AG09309 (cell line): Measurements from ENCODE around the gene DHRSX.

Experiments used
- DNase-seq: peaks from one replicate; pipeline ENCODE4 v3.0.0-alpha.2; 2010; ENCODE audit warnings: low read depth
- H3K4me3 ChIP-seq: 2 replicates; pipeline ENCODE4 v1.5.1; 2011; ENCODE audit warnings: mild to moderate bottlenecking, low read depth, low read length, moderate library complexity; ENCODE audit not compliant: control insufficient read depth
- TF ChIP-seq, protein P1 (sequence below): IDR thresholded peaks from 2 replicates; pipeline ENCODE4 v1.5.1; 2011; ENCODE audit warnings: mild to moderate bottlenecking, low read depth, low read length, inconsistent platforms; ENCODE audit not compliant: insufficient read depth, control insufficient read depth; ENCODE audit errors: missing control alignments

The DHRSX gene

DNA sequence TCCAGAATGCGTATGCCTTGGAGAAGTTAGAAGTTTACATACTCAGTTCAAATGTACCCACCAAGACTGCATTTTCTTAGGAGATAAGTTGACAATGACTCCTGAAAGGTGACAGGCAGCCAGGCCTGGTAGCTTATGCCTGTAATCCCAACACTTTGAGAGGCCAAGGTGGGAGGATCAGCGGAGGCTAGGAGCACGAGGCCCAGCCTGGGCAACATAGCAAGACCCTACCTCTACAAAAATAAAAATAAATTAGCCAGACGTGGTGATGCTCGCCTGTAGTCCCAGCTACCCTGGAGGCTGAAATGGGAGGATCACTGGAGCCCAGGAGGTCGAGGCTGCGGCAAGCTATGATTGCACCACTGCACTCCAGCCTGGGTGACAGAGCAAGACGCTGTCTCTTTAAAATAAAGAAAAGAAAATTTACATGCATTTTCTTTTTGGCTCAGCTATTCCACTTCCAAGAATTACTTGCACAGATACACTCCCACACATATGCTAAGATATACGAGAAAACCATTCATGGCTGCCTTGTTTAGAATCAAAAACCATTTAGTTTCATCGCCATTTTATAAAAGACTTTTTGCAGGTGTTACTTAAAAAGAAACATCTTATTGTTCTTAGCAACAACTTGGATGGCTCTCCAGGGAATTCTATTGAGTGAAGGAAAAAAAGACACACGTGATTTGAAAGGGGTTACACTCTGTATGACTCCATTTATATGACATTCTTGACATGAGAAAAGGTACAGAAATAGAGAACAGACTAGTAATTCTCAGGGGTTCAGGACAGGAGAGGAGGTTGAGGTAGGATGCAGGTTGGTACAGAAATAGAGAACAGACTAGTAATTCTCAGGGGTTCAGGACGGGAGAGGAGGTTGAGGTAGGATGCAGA, 66.3 kb downstream of the DHRSX start:
- TF ChIP-seq, protein P1, sequence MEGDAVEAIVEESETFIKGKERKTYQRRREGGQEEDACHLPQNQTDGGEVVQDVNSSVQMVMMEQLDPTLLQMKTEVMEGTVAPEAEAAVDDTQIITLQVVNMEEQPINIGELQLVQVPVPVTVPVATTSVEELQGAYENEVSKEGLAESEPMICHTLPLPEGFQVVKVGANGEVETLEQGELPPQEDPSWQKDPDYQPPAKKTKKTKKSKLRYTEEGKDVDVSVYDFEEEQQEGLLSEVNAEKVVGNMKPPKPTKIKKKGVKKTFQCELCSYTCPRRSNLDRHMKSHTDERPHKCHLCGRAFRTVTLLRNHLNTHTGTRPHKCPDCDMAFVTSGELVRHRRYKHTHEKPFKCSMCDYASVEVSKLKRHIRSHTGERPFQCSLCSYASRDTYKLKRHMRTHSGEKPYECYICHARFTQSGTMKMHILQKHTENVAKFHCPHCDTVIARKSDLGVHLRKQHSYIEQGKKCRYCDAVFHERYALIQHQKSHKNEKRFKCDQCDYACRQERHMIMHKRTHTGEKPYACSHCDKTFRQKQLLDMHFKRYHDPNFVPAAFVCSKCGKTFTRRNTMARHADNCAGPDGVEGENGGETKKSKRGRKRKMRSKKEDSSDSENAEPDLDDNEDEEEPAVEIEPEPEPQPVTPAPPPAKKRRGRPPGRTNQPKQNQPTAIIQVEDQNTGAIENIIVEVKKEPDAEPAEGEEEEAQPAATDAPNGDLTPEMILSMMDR, result no peak
- DNase-seq, result no peak
- no peak overlapping the region for H3K4me3 ChIP-seq

DNA sequence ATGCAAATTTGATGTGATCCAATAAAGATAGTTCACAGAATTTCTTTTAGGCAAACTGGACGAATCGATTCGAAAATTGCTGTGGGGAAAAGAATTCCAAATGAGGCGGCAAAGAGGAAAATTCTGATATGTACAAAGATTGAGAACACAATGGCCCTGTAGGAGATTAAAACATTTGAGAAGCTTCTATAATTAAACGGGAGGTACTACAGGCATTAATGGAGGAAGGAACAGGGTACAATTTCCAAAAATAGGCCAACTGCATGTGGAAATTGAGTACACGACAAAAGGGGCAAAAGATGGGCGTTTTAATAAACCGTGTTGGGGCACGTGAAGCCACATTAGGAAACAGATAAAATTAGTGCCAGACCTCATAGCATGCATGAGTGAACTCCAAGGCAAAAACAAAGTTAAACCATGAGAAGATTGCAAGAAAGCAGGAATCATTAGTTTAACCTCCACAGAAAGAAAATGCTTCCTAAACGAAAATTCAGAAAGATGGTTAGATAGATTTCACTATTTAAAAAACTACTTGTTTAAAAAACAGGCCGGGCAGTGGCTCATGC, 68.4 kb downstream of the DHRSX start:
- no peak overlapping the region for H3K4me3 ChIP-seq
- TF ChIP-seq, protein P1, result no peak
- DNase-seq, result no peak

- DNase-seq, result no peak
- no peak overlapping the region for H3K4me3 ChIP-seq
- TF ChIP-seq, protein P1, result no peak
Observed at GRCh38 chrX:2430265-2430825, 70.4 kb downstream of the DHRSX start.

- TF ChIP-seq, protein P1, result no peak
- no peak for DNase-seq
- H3K4me3 ChIP-seq, result no peak overlapping the region
Observed at GRCh38 chrX:2427737-2428136, 73.0 kb downstream of the DHRSX start.

- no peak for DNase-seq
- H3K4me3 ChIP-seq, result no peak overlapping the region
- TF ChIP-seq, protein P1, result no peak
Observed at GRCh38 chrX:2427147-2427546, 73.6 kb downstream of the DHRSX start.

DNA sequence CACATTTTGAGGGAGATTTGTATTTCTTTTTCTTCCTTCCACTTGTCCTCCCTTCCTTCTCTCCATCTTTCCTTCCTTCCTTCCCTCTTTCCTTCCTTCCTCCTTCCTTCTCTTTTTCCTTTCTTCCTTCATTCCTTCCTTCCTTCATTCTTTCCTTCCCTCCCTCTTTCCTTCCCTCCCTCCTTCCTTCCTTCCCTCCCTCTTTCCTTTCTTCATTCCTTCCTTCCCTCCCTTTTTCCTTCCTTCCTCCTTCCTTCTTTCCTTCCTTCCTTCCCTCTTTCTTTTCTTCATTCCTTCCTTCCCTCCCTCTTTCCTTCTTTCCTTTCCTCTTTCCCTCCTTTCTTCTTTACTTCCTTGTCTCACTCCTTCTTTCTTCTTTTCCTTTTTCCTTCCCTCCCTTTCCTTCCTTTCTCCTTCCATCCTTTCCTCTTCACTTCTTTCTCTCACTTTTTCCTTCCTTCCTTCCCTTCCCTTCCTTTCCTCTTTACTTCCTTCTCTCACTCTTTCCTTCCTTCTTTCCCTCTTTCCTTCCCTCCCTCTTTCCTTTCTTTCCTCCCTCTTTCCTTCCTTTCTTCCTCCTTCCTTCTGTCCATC, 74.4 kb downstream of the DHRSX start:
- no peak overlapping the region for H3K4me3 ChIP-seq
- DNase-seq, result no peak
- TF ChIP-seq, protein P1, result no peak
